PC-3 (cell line): ENCODE measurements around the gene CIB4.

ENCODE experiments used
- CTCF ChIP-seq: fragments of 300-600 bp; sonication (generic); conservative IDR thresholded peaks from 2 replicates; pipeline ENCODE4 v1.5.1; 2017; ENCODE audit warnings: antibody characterized with exemption, low read depth, mild to moderate bottlenecking, low read length
- EZH2 ChIP-seq: fragments of 300-600 bp; sonication (generic); IDR thresholded peaks from one replicate; pipeline ENCODE4 v1.6.1; 2017; ENCODE audit warnings: antibody characterized with exemption, mild to moderate bottlenecking, low read length; ENCODE audit not compliant: unreplicated experiment
- EZH2phosphoT487 ChIP-seq: fragments of 300-600 bp; sonication (generic); IDR thresholded peaks from 2 replicates; pipeline ENCODE4 v1.6.1; 2018; ENCODE audit warnings: mild to moderate bottlenecking, antibody characterized with exemption, low read length, borderline replicate concordance

DNA sequence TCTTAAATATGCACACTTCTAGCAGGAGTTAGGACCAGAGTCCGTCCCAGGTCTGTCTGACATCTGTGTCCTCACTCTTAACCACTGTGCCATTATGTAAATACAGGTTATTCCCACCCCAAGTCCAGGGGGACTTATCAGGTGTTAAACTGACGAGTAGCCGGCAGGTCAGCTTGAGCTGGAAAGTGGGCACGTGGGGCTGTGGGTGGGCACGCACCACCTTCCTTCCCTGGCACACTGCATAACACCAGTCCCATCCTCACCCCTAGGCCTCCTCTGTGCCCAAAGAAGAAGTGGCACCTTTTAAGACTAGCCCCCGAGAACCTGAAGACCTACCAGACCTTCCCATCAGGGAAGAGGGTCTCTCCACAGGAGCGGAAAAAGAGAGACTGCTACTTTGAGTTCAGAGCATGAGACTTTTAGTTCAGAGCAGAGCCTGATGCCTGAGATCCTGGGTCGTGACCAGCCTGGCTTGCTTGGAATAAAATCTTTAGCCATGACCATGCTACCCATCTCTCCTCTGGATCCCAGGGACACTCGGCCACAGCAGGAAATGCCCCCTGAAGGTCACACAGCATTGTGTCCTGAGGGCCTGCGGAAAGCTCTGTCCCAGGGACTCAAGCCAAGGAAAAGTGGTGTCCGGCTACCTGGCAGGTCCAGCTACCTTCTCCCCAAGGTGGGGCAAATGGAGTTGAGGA lies 62.0 kb downstream of the CIB4 start:
- TF ChIP-seq CTCF, result no peak
- no peak for TF ChIP-seq EZH2phosphoT487
- no peak for TF ChIP-seq EZH2
